Panc1 (cell line): Measurements from ENCODE around the gene ENDOV. TPM values are rescaled to one million over a fixed set of nuclear protein-coding genes. Genes with fewer than 3 reads are reported as not detected.

Experiments
- ATAC-seq: fragments of 200-7000 bp; cut with Tn5 transposase; 2 replicates; pipeline ENCODE4 v1.9.1; 2020; ENCODE audit warnings: mild to moderate bottlenecking, moderate library complexity
- BruUV-seq: library from RNA; stranded (reverse); fragments of 400-500 nt; replicated peaks from 2 replicates; lab custom pipeline; 2021; lab: Mats Ljungman, UMichigan
- CTCF ChIA-PET: fragments of 300-600 bp; sonication (Branson Sonifier 250); formaldehyde crosslinking; loops from one replicate; lab custom pipeline; 2022; ENCODE audit warnings: antibody characterized with exemption; lab: Charles Lee
- POLR2A ChIA-PET: fragments of 300-600 bp; sonication (Branson Sonifier 250); formaldehyde crosslinking; loops from one replicate; lab custom pipeline; 2022; ENCODE audit warnings: antibody characterized with exemption; lab: Charles Lee
- DNase-seq: peaks from one replicate; pipeline ENCODE4 v3.0.0-alpha.2; 2010; ENCODE audit warnings: low read depth, low spot score
- H3K27ac ChIP-seq: 2 replicates; pipeline ENCODE4 v1.5.1; 2011; ENCODE audit warnings: mild to moderate bottlenecking, low read length, inconsistent platforms
- H3K27me3 ChIP-seq: fragments of 200-500 bp; sonication (Bioruptor generic); 2 replicates; pipeline ENCODE4 v1.6.0; 2014; ENCODE audit warnings: low read length, inconsistent platforms; ENCODE audit not compliant: control insufficient read depth, insufficient read depth
- H3K36me3 ChIP-seq: fragments of 200-500 bp; sonication (Bioruptor generic); 2 replicates; pipeline ENCODE4 v1.5.1; 2014; ENCODE audit warnings: inconsistent platforms, mild to moderate bottlenecking, low read length, moderate library complexity; ENCODE audit not compliant: control insufficient read depth, insufficient read depth
- H3K4me1 ChIP-seq: 2 replicates; pipeline ENCODE4 v1.5.1; 2011; ENCODE audit warnings: inconsistent platforms, mild to moderate bottlenecking, low read length, moderate library complexity; ENCODE audit not compliant: control insufficient read depth, insufficient read depth
- H3K4me3 ChIP-seq, 2 experiments: 2 replicates each; pipeline ENCODE4 v1.5.1; 2011 to 2012; ENCODE audit warnings: low read depth in 2 of 2, low read length in 2 of 2, mild to moderate bottlenecking in 2 of 2, inconsistent platforms in 1 of 2, moderate library complexity in 1 of 2
- H3K9me3 ChIP-seq: fragments of 200-500 bp; sonication (Bioruptor generic); 2 replicates; pipeline ENCODE4 v1.5.1; 2014; ENCODE audit warnings: low read depth, mild to moderate bottlenecking, inconsistent platforms, low read length, moderate library complexity; ENCODE audit not compliant: control insufficient read depth, insufficient read depth
- CTCF ChIP-seq: fragments of 450-650 bp; IDR thresholded peaks from 2 replicates; pipeline ENCODE4 v1.5.1; 2017; ENCODE audit warnings: mild to moderate bottlenecking
- POLR2AphosphoS5 ChIP-seq: IDR thresholded peaks from 2 replicates; pipeline ENCODE4 v1.6.1; 2012; ENCODE audit warnings: mild to moderate bottlenecking, low read depth, low read length, moderate library complexity
- REST ChIP-seq, 2 experiments: IDR thresholded peaks; 2 replicates each; pipeline ENCODE4 v1.6.1; 2011 to 2012; ENCODE audit warnings: low read depth in 2 of 2, control low read depth in 1 of 2, low read length in 1 of 2, mild to moderate bottlenecking in 1 of 2, moderate library complexity in 1 of 2; ENCODE audit not compliant: insufficient read depth in 1 of 2
- SIN3A ChIP-seq: IDR thresholded peaks from 2 replicates; pipeline ENCODE4 v1.6.1; 2012; ENCODE audit warnings: low read depth, mild to moderate bottlenecking, low read length, moderate library complexity, borderline replicate concordance; ENCODE audit not compliant: insufficient read depth
- TCF7L2 ChIP-seq: IDR thresholded peaks from 2 replicates; pipeline ENCODE4 v1.6.1; 2011; ENCODE audit warnings: mild to moderate bottlenecking, low read depth, low read length, inconsistent platforms
- in situ Hi-C: cut with HindIII; loops from 2 replicates; pipeline ENCODE4 v1.10.0; 2016; ENCODE audit warnings: low sequenced_read_pairs, low pct_unique_long_range_greater_than_20kb
- intact Hi-C: fragments of 100-400 bp; cut with micrococcal nuclease; formaldehyde crosslinking; loops from one replicate; pipeline ENCODE4 v1.10.0; 2022; ENCODE audit not compliant: unreplicated experiment
- total RNA-seq: library from RNA; stranded (reverse); gene quantifications from one replicate; pipeline ENCODE4 v1.2.1, GENCODE V29; 2021; ENCODE audit not compliant: unreplicated experiment

ENDOV gene
- total RNA-seq, 1 experiment from 2014 or later: 37.1 TPM

GRCh38 chr17:80424878-80425765 is 10.2 kb downstream of the ENDOV start:
- H3K4me3 ChIP-seq: no peak overlapping the region
- in situ Hi-C loops (no loop called here), intact Hi-C loops (loop anchor here (5.0 kb wide), 1 partner anchor 557 kb away; no protein-coding TSS in a partner anchor)
- no peaks in the 10 kb centered on the region for H3K4me1 ChIP-seq
- BruUV-seq: no TSS peak
- ATAC-seq: no peak
- H3K9me3 ChIP-seq: no peaks in the 10 kb centered on the region
- no peak for DNase-seq
- H3K27ac ChIP-seq: no peak overlapping the region
- POLR2A ChIA-PET: no interaction called here
- CTCF ChIA-PET: interaction anchor here (0.6 to 1.6 kb wide), 3 partner anchors 9 to 236 kb away, joined by 3 to 5 read pairs (median 4); no protein-coding TSS in a partner anchor
- no peak for TF ChIP-seq REST (IDR thresholded peaks at IDR 0.05; ENCODE audit: insufficient read depth in 1 of 2, low read depth in 2 of 2, low read length in 1 of 2)
- TF ChIP-seq SIN3A: no peak
- TF ChIP-seq POLR2AphosphoS5: no peak
- TF ChIP-seq TCF7L2: no peak
- TF ChIP-seq CTCF: no peak
- no peaks in the 10 kb centered on the region for H3K27me3 ChIP-seq
- no peaks in the 10 kb centered on the region for H3K36me3 ChIP-seq

GRCh38 chr17:80425835-80426426 is 11.0 kb downstream of the ENDOV start:
- POLR2A ChIA-PET: no interaction called here
- Histone ChIP-seq H3K4me3 (no peak overlapping the region), H3K36me3 (no peaks in the 10 kb centered on the region), H3K27ac (no peak overlapping the region), H3K9me3 (no peaks in the 10 kb centered on the region), H3K27me3 (no peaks in the 10 kb centered on the region), H3K4me1 (no peaks in the 10 kb centered on the region)
- TF ChIP-seq POLR2AphosphoS5 (no peak), CTCF (no peak), REST (IDR thresholded peaks at IDR 0.05; ENCODE audit: insufficient read depth in 1 of 2, low read depth in 2 of 2, low read length in 1 of 2) (no peak), TCF7L2 (no peak), SIN3A (no peak)
- no TSS peak for BruUV-seq
- DNase-seq (no peak), ATAC-seq (no peak)
- in situ Hi-C loops: no loop called here
- CTCF ChIA-PET: interaction anchor here (0.6 to 1.6 kb wide), 2 partner anchors 150 to 235 kb away, joined by 4 to 5 read pairs; no protein-coding TSS in a partner anchor
- intact Hi-C loops: loop anchor here (2.0 to 5.0 kb wide), 2 partner anchors 149 to 556 kb away; no protein-coding TSS in a partner anchor
